H9 (cell line): ENCODE results near the gene ECE1. TPM values are rescaled to one million over a fixed set of nuclear protein-coding genes. Genes with fewer than 3 reads are reported as not detected.

Experiments
- DNase-seq: peaks from one replicate; pipeline ENCODE4 v3.0.0-alpha.2; 2017
- H2AFZ ChIP-seq: one replicate; pipeline ENCODE4 v1.6.1; 2013; ENCODE audit warnings: mild to moderate bottlenecking, low read length, control low read depth, moderate library complexity
- H2AK5ac ChIP-seq: 2 replicates; pipeline ENCODE4 v1.6.1; 2013; ENCODE audit warnings: low read length, control low read depth, mixed read lengths; ENCODE audit not compliant: insufficient read length
- H2BK120ac ChIP-seq: one replicate; pipeline ENCODE4 v1.6.1; 2013; ENCODE audit warnings: low read depth, mild to moderate bottlenecking, low read length, control low read depth, inconsistent platforms; ENCODE audit not compliant: poor library complexity, severe bottlenecking
- H2BK12ac ChIP-seq: 2 replicates; pipeline ENCODE4 v1.6.1; 2013; ENCODE audit warnings: low read length, control low read depth, mixed read lengths, low read depth; ENCODE audit not compliant: insufficient read length
- H2BK15ac ChIP-seq: 2 replicates; pipeline ENCODE4 v1.6.1; 2013; ENCODE audit warnings: low read depth, low read length, control low read depth
- H2BK20ac ChIP-seq: one replicate; pipeline ENCODE4 v1.6.1; 2013; ENCODE audit warnings: low read depth, mild to moderate bottlenecking, low read length, control low read depth, inconsistent platforms; ENCODE audit not compliant: poor library complexity, severe bottlenecking
- H2BK5ac ChIP-seq: 2 replicates; pipeline ENCODE4 v1.6.1; 2013; ENCODE audit warnings: low read length, control low read depth, mixed read lengths; ENCODE audit not compliant: insufficient read length
- H3K14ac ChIP-seq: 2 replicates; pipeline ENCODE4 v1.6.1; 2013; ENCODE audit warnings: low read length, control low read depth; ENCODE audit not compliant: insufficient read depth
- H3K18ac ChIP-seq: 2 replicates; pipeline ENCODE4 v1.6.1; 2013; ENCODE audit warnings: low read depth, mild to moderate bottlenecking, mixed read lengths, low read length, control low read depth; ENCODE audit not compliant: insufficient read length
- H3K23ac ChIP-seq: 2 replicates; pipeline ENCODE4 v1.6.1; 2013; ENCODE audit warnings: low read length, control low read depth, mixed read lengths, low read depth; ENCODE audit not compliant: insufficient read length
- H3K23me2 ChIP-seq: 2 replicates; pipeline ENCODE4 v1.6.1; 2013; ENCODE audit warnings: low read depth, mild to moderate bottlenecking, mixed read lengths, low read length, control low read depth; ENCODE audit not compliant: insufficient read length, poor library complexity, severe bottlenecking
- H3K27ac ChIP-seq: 2 replicates; pipeline ENCODE4 v1.5.1; 2013; ENCODE audit warnings: low read length, control low read depth, mixed read lengths, low read depth; ENCODE audit not compliant: insufficient read length
- H3K27me3 ChIP-seq: 2 replicates; pipeline ENCODE4 v1.6.1; 2013; ENCODE audit warnings: low read length, control low read depth, inconsistent platforms; ENCODE audit not compliant: insufficient read depth
- H3K4ac ChIP-seq: 2 replicates; pipeline ENCODE4 v1.6.1; 2013; ENCODE audit warnings: low read depth, mild to moderate bottlenecking, control low read depth, inconsistent platforms, low read length, moderate library complexity
- H3K4me1 ChIP-seq: 2 replicates; pipeline ENCODE4 v1.6.1; 2013; ENCODE audit warnings: low read length, control low read depth, inconsistent platforms; ENCODE audit not compliant: insufficient read depth
- H3K4me2 ChIP-seq: 2 replicates; pipeline ENCODE4 v1.6.1; 2013; ENCODE audit warnings: low read length, control low read depth, mixed read lengths; ENCODE audit not compliant: insufficient read length, insufficient read depth
- H3K56ac ChIP-seq: 2 replicates; pipeline ENCODE4 v1.6.1; 2013; ENCODE audit warnings: low read depth, mild to moderate bottlenecking, mixed read lengths, low read length, control low read depth; ENCODE audit not compliant: insufficient read length
- H3K79me1 ChIP-seq: 2 replicates; pipeline ENCODE4 v1.6.1; 2013; ENCODE audit warnings: low read depth, mild to moderate bottlenecking, moderate library complexity, low read length, control low read depth, inconsistent platforms; ENCODE audit not compliant: insufficient read depth, poor library complexity, severe bottlenecking
- H3K79me2 ChIP-seq: 2 replicates; pipeline ENCODE4 v1.6.1; 2013; ENCODE audit warnings: low read length, control low read depth, inconsistent platforms; ENCODE audit not compliant: insufficient read depth
- H3K9ac ChIP-seq: 2 replicates; pipeline ENCODE4 v1.6.1; 2013; ENCODE audit warnings: low read length, control low read depth, mixed read lengths; ENCODE audit not compliant: insufficient read length; ENCODE audit errors: extremely low read depth
- H3K9me3 ChIP-seq: one replicate; pipeline ENCODE4 v1.6.1; 2013; ENCODE audit warnings: low read depth, low read length, inconsistent platforms; ENCODE audit not compliant: control insufficient read depth
- H3T11ph ChIP-seq: one replicate; pipeline ENCODE4 v1.6.1; 2013; ENCODE audit warnings: mild to moderate bottlenecking, low read length, control low read depth, inconsistent platforms
- H4K20me1 ChIP-seq: one replicate; pipeline ENCODE4 v1.6.1; 2013; ENCODE audit not compliant: control insufficient read depth, insufficient read length, insufficient read depth
- H4K5ac ChIP-seq: 2 replicates; pipeline ENCODE4 v1.6.1; 2013; ENCODE audit warnings: low read depth, mild to moderate bottlenecking, mixed read lengths, low read length, control low read depth; ENCODE audit not compliant: insufficient read length
- H4K8ac ChIP-seq: replicated peaks from 2 replicates; pipeline ENCODE4 v1.6.1; 2013; ENCODE audit warnings: low read length, control low read depth, mixed read lengths, low read depth; ENCODE audit not compliant: insufficient read length
- H4K91ac ChIP-seq: 2 replicates; pipeline ENCODE4 v1.6.1; 2013; ENCODE audit warnings: low read depth, mild to moderate bottlenecking, moderate library complexity, mixed read lengths, low read length, control low read depth; ENCODE audit not compliant: insufficient read length
- H3K27ac Mint-ChIP-seq, 3 experiments: 2 replicates in 2 of 3; 3 replicates in 1 of 3; pipeline ENCODE4 v1.8.0; 2020 to 2021; ENCODE audit warnings: mixed read lengths in 3 of 3, mild to moderate bottlenecking in 1 of 3, moderate library complexity in 1 of 3
- H3K27me3 Mint-ChIP-seq: 2 replicates; pipeline ENCODE4 v1.8.0; 2021; ENCODE audit warnings: low read depth, mild to moderate bottlenecking, moderate library complexity, mixed read lengths
- H3K36me3 Mint-ChIP-seq, 3 experiments: 2 replicates in 2 of 3; 3 replicates in 1 of 3; pipeline ENCODE4 v1.8.0; 2020 to 2021; ENCODE audit warnings: low read depth in 3 of 3, mixed read lengths in 3 of 3; ENCODE audit not compliant: insufficient read depth in 1 of 3
- H3K4me1 Mint-ChIP-seq, 2 experiments: 2 replicates each; pipeline ENCODE4 v1.8.0; 2020; ENCODE audit warnings: mixed read lengths in 2 of 2
- H3K4me3 Mint-ChIP-seq, 2 experiments: 2 replicates in 1 of 2; 3 replicates in 1 of 2; pipeline ENCODE4 v1.8.0; 2020 to 2021; ENCODE audit warnings: mild to moderate bottlenecking in 2 of 2, mixed read lengths in 2 of 2, moderate library complexity in 1 of 2
- H3K9me3 Mint-ChIP-seq, 2 experiments: 2 replicates in 1 of 2; 3 replicates in 1 of 2; pipeline ENCODE4 v1.8.0; 2020; ENCODE audit warnings: mild to moderate bottlenecking in 2 of 2, mixed read lengths in 2 of 2, moderate library complexity in 1 of 2
- CTCF ChIP-seq: fragments of 200-600 bp; sonication (generic); conservative IDR thresholded peaks from 3 replicates; pipeline ENCODE4 v1.8.0; 2021; ENCODE audit warnings: antibody characterized with exemption, mild to moderate bottlenecking
- WGBS: extraction: QIAGEN DNeasy Blood & Tissue Kit; methylation state at CpG from one replicate; pipeline ENCODE4 v1.1.7; 2013; ENCODE audit warnings: missing lambda C conversion rate, low lambda C conversion rate, mixed read lengths; ENCODE audit not compliant: insufficient read length; ENCODE audit errors: extremely low coverage; 5-methylcytosine and 5-hydroxymethylcytosine counted together
- total RNA-seq: library from RNA; stranded (reverse); gene quantifications from 2 replicates; pipeline ENCODE4 v1.2.1, GENCODE V29; 2021

Gene ECE1
- total RNA-seq, 1 experiment from 2014 or later: 31.1 TPM

DNA sequence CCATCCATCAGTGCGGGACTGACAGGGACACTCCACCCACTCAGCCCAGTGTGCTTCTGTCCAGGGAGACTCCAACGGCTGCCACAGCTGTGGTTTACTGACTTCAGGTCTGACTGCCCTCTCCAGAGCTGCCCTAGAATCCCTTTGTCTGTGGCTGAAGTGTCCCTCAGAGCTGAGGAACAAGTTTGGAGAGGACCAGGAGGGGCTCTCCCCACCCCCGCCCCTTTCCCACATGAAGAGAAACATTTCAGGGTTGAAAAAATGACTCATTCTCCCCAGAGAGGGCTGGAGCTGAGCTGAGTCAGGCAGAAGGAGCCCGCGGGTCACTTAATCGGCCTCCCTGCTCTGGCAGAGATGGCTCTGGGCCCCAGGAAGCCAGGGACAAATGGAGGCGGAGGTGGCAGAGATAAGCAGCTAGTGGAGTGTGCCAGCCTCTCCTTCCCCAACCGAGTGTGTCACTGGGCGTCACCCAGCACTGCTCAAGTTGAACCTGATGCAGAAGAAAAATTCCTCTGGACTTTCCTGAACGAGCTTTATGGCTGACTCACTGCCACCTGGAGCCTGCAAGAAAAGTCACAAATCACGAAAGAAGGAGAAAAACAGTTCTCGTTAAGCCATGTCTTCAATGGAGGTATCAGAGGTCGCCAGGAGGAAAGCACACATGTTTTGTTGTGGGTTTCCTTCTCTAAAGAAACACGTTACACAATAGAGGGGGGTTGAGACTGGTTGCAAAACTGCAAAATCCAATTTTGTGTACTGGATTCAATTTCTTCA, 34.3 kb upstream of the ECE1 start:
- Histone ChIP-seq H4K91ac (no peak overlapping the region), H3K14ac (peak overlapping the region; percentile 75), H2BK5ac (no peak overlapping the region), H2BK15ac (no peak overlapping the region), H3K79me2 (no peaks in the 10 kb centered on the region), H3K23ac (no peak overlapping the region), H4K20me1 (no peaks in the 10 kb centered on the region), H3K4ac (no peak overlapping the region), H3K18ac (no peak overlapping the region), H3T11ph (no peak overlapping the region), H3K79me1 (no peaks in the 10 kb centered on the region), H3K27me3 (no peaks in the 10 kb centered on the region), H4K8ac (no peak overlapping the region), H3K4me1 (peaks cover 18% of the 10 kb centered on the region; the same call in 1 of the 2 replicates), H3K4me2 (no peak overlapping the region), H2AFZ (no peak overlapping the region), H2BK12ac (no peak overlapping the region), H2BK20ac (no peak overlapping the region), H3K9me3 (no peaks in the 10 kb centered on the region), H3K9ac (no peak overlapping the region), H4K5ac (no peak overlapping the region), H2BK120ac (no peak overlapping the region), H3K27ac (no peak overlapping the region), H3K23me2 (no peaks in the 10 kb centered on the region), H2AK5ac (no peak overlapping the region), H3K56ac (no peak overlapping the region)
- DNase-seq: no peak
- H3K4me1 Mint-ChIP-seq: peaks cover 85 to 90% of the 10 kb centered on the region in 2 experiments
- H3K27ac Mint-ChIP-seq: peak overlapping the region; percentile 66 to 96 (median 76); a peak in 6 of 7 replicates
- peaks cover 0 to 6% (median 4%) of the 10 kb centered on the region in 3 experiments; a peak in 5 of 7 replicates for H3K36me3 Mint-ChIP-seq
- no peak for TF ChIP-seq CTCF
- no peaks in the 10 kb centered on the region; a peak in 1 of 5 replicates for H3K9me3 Mint-ChIP-seq
- H3K27me3 Mint-ChIP-seq: no peaks in the 10 kb centered on the region
- H3K4me3 Mint-ChIP-seq: peak overlapping the region in 1 of 2 experiments; percentile 18; a peak in 1 of 5 replicates
- no CpG with 5 or more reads among the region's 14 CpGs for WGBS
